ENCODE measurements around the gene KIRREL3. TPM values are rescaled to one million over a fixed set of nuclear protein-coding genes. Genes with fewer than 3 reads are reported as not detected.

The KIRREL3 gene
- total and polyA plus RNA-seq, 4 donors = 0.02 to 0.71 (median 0.15) TPM; not detected in 1

DNA sequence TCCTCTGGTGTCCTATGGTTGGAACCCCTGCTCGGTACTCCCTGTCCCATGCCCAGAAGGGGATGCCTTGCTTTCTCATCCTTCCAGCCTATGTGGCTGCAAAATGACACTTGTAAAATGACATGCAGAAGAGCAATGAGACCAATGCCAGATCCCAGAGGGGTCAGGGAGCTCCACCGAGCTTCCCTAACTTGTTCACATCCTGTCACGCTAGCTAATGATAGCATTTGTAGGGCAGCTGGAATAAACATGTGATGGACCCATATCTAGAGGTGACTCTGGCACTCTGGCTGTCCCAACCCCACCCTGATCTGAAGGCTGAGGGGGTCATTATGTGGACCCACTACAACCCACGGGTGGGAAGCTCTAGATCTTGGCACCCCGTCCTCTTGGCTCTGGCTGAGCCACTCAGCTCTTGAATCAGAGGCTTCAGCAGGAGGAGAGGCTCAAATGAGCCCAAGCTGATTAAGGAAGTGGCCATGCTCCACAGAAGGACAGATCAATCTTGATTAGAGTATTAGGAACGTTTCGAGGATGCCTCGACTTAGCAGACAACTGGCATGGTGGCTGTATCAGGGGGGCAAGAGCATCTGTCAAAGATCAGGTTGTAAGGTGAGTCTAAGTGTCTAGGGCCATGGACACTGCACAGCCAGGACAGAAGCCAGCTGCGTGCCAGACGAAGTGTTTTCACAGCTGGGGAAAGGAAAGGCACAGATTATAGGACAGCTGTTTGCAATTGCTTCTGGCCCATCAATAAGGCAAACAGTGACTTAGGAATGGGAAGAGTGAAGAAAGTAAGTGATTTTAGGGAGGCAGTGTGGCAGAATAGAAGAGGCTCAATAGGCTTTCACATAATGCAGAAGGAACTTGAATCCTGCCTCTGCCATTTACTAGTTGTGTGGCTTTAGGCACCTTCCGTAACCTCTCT, 182.8 kb downstream of the KIRREL3 start:
- Histone ChIP-seq H3K9me3 (ENCODE audit: control insufficient read depth in 4 of 4, insufficient read depth in 3 of 4, low read length in 3 of 4) (peaks cover 0 to 2% (median 0%) of the 10 kb centered on the region in 4 donors), H3K27me3 (ENCODE audit: control insufficient read depth in 3 of 3, insufficient read depth in 3 of 3, low read length in 2 of 3) (no peaks in the 10 kb centered on the region), H3K4me3 (no peak overlapping the region), H3K9ac (ENCODE audit: insufficient read depth in 1 of 2, low read length in 2 of 2) (no peak overlapping the region), H3K27ac (ENCODE audit: low read depth in 1 of 2, low read length in 1 of 2) (no peak overlapping the region), H3K36me3 (ENCODE audit: control insufficient read depth in 4 of 4, insufficient read depth in 4 of 4, low read length in 4 of 4) (no peaks in the 10 kb centered on the region), H3K4me1 (ENCODE audit: control insufficient read depth in 5 of 5, insufficient read depth in 5 of 5, low read length in 5 of 5) (peaks cover 0 to 18% (median 0%) of the 10 kb centered on the region in 5 donors)
- TF ChIP-seq, protein P1, sequence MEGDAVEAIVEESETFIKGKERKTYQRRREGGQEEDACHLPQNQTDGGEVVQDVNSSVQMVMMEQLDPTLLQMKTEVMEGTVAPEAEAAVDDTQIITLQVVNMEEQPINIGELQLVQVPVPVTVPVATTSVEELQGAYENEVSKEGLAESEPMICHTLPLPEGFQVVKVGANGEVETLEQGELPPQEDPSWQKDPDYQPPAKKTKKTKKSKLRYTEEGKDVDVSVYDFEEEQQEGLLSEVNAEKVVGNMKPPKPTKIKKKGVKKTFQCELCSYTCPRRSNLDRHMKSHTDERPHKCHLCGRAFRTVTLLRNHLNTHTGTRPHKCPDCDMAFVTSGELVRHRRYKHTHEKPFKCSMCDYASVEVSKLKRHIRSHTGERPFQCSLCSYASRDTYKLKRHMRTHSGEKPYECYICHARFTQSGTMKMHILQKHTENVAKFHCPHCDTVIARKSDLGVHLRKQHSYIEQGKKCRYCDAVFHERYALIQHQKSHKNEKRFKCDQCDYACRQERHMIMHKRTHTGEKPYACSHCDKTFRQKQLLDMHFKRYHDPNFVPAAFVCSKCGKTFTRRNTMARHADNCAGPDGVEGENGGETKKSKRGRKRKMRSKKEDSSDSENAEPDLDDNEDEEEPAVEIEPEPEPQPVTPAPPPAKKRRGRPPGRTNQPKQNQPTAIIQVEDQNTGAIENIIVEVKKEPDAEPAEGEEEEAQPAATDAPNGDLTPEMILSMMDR (IDR thresholded peaks at IDR 0.05; ENCODE audit: control extremely low read depth, extremely low read depth) = no peak
- DNase-seq = peak in 2 of 3 donors; percentile 18 to 28
- no peak for ATAC-seq (ENCODE audit: insufficient read depth, low FRiP score)
- WGBS, 2 donors = 77 to 78% methylated on average over 11 of the region's 11 CpGs

DNA sequence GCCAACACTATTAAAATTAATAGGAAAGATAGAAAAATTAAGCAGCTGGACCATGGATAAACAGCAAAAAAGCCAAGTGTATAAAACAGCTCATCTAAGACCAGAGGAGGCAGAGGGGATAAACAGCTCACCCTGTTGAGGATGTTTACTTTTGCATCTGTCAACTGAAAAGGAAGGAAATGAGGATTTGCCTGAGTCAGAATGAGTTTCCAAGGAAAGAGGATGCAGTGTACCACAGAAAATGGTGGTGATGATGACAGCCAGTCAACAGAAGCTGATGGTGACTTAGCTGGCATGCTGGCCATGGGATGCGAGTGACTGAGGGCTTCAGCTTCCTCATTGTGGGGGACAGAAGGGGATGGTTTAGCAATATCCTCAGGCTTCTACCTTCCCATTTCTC, 183.5 kb downstream of the KIRREL3 start:
- Histone ChIP-seq H3K9ac (ENCODE audit: insufficient read depth in 1 of 2, low read length in 2 of 2) (no peak overlapping the region), H3K27me3 (ENCODE audit: control insufficient read depth in 3 of 3, insufficient read depth in 3 of 3, low read length in 2 of 3) (no peaks in the 10 kb centered on the region), H3K36me3 (ENCODE audit: control insufficient read depth in 4 of 4, insufficient read depth in 4 of 4, low read length in 4 of 4) (no peaks in the 10 kb centered on the region), H3K9me3 (ENCODE audit: control insufficient read depth in 4 of 4, insufficient read depth in 3 of 4, low read length in 3 of 4) (no peaks in the 10 kb centered on the region), H3K27ac (ENCODE audit: low read depth in 1 of 2, low read length in 1 of 2) (no peak overlapping the region), H3K4me3 (no peak overlapping the region), H3K4me1 (ENCODE audit: control insufficient read depth in 5 of 5, insufficient read depth in 5 of 5, low read length in 5 of 5) (peaks cover 0 to 18% (median 0%) of the 10 kb centered on the region in 5 donors)
- DNase-seq (peak in 2 of 3 donors; percentile 38 to 66), ATAC-seq (ENCODE audit: insufficient read depth, low FRiP score) (no peak)
- 33 to 50% methylated on average over 1 of the region's 1 CpG for WGBS, 2 donors
- TF ChIP-seq, protein P1 (IDR thresholded peaks at IDR 0.05; ENCODE audit: control extremely low read depth, extremely low read depth) = no peak

DNA sequence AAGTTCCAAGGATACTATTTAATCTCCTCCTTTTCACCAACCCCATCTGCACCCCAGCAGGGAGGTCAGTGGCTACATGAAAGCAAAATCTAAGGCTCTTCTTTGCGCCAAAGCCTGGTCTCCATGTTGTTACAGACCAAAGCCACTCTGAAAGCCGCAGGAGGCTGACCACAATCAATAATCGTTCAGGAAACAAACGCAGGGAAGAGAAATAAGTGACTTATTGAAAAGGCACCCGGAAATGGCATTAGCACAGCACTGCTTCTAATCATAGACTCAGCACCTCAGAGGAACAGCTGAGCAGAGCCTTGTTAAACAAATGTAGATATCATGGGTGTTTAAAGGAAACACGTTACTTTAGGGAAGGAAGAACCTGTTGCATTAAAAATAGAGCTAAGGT, 183.9 kb downstream of the KIRREL3 start:
- Histone ChIP-seq H3K36me3 (ENCODE audit: control insufficient read depth in 4 of 4, insufficient read depth in 4 of 4, low read length in 4 of 4) (no peaks in the 10 kb centered on the region), H3K9me3 (ENCODE audit: control insufficient read depth in 4 of 4, insufficient read depth in 3 of 4, low read length in 3 of 4) (no peaks in the 10 kb centered on the region), H3K4me1 (ENCODE audit: control insufficient read depth in 5 of 5, insufficient read depth in 5 of 5, low read length in 5 of 5) (peaks cover 0 to 18% (median 0%) of the 10 kb centered on the region in 5 donors), H3K27ac (ENCODE audit: low read depth in 1 of 2, low read length in 1 of 2) (no peak overlapping the region), H3K9ac (ENCODE audit: insufficient read depth in 1 of 2, low read length in 2 of 2) (no peak overlapping the region), H3K27me3 (ENCODE audit: control insufficient read depth in 3 of 3, insufficient read depth in 3 of 3, low read length in 2 of 3) (no peaks in the 10 kb centered on the region), H3K4me3 (no peak overlapping the region)
- ATAC-seq (ENCODE audit: insufficient read depth, low FRiP score) (no peak), DNase-seq (no peak)
- WGBS, 2 donors = 13 to 27% methylated on average over 6 of the region's 6 CpGs
- TF ChIP-seq, protein P1 (IDR thresholded peaks at IDR 0.05; ENCODE audit: control extremely low read depth, extremely low read depth) = no peak
